CD4-positive, alpha-beta T cell treated with Interleukin-1 beta for 1 hour (primary cell): Measurements from ENCODE around the gene PSTPIP1.

ENCODE experiments used
- DNase-seq, 2 donors: peaks; one replicate each; pipeline ENCODE4 v3.0.0-alpha.2; 2020 to 2022

The PSTPIP1 gene

DNA sequence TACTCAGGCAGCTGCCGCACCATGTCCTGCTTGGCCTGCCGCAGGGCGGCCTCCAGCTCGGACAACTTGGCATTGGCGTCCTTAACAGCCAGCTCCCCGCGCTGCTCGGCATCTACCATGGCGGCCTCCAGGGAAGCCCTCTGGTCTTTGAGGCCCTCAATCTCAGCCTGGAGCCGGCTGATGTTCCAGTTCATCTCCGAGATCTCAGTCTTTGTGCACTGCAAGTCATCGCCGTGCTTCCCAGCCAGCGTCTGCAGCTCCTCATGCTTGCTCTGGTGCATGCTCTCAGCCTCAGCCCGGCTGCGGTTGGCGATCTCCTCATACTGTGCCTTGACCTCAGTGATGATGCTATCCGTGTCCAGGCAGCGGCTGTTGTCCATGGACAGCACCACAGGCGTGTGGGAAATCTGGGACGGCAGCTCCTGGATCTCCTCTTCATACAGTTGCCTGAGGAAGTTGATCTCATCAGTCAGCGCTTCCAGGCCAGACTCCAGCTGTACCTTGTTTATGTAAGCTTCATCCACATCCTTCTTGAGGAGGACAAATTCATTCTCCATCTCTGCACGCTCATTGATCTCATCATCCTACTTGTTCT is 15.5 kb upstream of the PSTPIP1 start:
- no peak for DNase-seq

DNA sequence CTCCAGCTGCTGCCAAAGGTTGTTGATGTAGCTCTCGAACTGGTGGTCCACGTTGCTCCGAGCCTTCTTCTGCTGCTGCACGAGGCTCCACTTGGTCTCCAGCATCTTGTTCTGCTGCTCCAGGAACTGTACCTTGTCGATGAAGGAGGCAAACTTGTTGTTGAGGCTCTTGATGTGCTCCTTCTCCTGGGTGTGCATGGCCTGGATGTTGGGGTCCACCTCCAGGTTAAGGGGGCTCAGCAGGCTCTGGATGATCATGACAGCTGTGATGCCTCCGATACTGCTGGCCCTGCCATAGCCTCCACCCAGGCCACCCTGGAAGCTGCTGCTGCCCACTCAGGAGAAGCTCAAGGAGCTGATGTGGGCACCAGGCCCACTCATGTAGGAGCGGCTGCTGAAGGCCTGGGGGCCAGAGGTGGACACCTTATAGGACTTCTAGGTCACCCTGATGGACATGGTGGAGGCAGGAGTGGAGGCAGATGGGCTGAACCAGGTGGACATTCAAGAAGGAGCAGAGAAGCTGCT is 14.9 kb upstream of the PSTPIP1 start:
- no peak for DNase-seq

DNA sequence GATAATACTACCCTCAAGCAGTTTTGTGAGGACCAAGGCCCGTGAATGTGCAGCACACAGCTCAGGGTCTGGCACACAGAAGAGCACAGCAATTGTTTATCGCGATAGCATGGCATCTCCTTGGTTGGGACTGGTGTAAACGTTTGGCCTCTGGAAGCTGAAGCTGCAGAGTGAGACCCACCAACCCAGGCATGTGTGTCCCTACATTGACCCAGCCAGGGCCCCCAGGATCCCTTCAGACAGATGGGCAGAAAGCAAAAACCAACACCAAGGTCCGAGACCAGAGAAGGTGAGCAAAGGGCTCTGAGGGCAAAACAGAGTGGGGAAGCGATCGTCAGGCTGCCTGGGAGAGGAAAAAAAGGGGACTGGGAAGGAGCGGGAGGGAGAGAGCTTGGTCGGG is 12.6 kb upstream of the PSTPIP1 start:
- DNase-seq, result no peak

DNA sequence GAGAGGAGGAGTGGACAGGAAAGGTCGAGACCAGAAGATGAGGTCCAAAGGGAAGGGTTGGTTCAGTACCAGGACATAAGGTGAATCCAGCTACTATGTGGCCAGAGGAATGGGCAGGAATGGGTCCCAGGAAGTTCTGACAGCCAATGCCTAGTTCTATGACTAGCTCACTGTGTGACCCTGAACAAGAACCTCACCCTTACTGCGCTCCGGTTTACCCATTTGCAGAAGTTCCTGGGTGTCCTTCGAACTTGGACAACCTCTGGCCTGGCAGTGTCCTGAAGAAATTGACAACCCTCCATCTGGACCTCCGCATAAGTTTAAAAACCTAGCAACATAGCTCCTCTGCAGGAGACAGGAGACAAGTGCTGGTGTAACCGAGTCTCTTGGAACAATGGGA is 12.2 kb upstream of the PSTPIP1 start:
- no peak for DNase-seq

DNA sequence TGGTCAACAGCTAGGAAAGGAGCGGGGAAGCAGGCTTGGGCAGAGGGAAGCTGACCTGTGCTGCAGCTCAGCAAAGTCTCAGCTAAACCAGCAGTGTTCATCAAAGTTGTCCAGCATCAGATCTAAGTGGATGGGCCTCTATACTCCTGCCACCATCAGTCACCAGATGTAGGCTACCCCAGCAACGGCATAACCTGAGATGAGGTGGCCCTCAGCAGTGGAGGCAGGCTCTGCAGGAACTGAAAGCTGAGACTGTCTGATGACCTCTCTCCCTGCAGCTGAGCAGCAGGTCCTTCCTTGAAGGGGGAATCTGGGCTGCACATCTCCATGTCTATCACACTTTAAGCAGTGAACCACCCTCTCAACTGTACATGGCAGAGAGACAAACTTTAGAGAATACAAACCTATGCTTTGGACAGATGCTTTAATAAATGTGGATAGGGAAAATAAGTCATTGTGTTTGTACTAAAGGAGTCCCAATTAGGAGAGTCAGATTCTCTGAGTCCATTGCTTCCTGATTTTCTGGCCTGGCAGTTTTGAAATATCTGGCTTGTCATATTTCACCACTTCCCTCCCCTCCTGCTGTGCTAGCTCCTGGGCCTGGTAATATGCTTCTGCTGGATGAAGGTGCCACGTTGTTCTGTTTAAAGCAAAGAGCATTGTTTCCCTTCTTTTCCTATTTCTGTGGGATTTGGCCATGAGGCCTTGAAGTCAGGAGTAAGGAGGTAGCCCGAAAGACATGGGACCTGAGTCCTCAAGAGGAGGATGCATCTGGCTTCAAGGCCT is 11.1 kb upstream of the PSTPIP1 start:
- DNase-seq, result no peak

DNA sequence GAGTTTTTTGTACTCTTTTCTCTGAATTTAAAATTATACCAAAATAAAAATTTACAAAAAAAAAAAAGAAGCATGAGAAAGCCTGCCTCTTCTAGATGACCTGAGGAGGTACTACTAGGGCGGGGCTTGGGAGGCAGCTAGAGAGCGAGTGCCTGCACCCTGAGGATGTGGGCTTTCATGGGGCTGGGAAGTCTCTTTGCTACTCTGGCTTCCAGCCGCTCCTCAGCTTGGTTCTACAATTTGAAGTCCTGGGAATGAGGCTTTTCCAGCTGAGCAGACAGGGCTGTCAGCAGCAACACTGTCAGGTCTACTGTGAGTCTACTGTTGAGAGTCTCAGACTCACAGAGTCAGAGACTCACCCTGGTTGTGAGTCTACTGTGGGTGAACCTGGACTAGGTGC is 8.2 kb upstream of the PSTPIP1 start:
- DNase-seq, result no peak

DNA sequence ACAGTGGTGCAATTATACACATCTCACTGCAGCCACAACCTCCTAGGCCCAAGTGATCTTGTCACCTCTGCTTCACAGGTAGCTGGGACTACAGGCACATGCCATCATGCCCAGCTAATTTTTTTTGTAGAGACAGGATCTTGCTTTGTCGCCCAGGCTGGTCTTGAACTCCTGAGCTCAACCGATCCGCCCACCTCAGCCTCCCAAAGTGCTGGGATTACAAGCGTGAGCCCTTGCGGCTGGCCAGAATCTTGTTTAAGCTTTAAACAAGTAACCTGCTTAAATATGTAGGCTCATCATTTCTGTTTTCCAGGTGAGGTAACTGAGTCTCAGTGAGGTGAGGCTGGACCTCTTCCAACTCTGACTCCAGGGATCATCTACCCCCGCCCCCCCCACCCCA is 7.7 kb upstream of the PSTPIP1 start:
- no peak for DNase-seq

DNA sequence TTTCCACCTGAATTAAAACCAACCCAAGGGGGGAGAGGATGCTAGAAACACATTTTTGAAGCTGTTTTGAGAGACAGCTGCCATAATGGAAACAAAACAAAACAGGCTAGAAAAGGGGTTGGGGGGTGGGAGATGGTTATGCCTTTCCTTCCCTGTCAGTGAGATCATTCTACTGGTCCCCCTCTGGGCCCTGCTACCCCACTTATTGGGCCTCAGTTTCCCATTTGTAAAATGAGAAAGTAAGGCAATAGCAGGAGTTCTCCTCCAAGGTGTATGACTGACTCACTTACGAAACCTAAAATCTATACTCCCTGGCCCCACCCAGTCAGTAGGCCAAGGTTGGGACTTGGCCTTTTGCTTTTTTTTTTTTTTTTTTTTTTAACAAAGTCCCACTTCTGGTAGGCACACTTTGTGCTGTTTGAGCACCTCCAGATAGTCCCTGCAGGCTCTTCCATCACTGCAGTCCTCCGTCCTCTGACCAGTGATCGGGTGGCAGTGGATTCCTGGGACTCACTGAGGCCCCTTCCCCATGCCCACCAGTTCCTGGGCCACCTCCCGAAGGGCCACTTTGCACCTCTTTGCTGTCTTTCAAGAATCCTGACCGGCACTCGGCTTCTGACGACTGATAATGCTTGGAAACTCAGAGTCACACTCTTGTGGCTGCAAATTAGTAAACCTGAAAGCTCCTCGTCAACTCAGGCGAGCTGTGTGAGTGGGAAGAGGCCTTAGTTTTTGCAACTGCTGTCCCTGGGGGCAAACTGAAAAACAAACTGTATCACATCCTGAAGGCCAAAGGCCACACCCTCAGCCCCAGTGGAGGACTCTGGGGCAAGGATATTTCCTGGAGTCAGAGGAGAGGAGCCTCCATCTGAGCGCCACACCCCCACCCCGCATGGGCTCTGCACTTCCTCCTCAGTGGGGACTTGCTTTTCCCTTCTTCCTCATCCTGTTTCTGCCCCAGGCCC is 6.7 kb upstream of the PSTPIP1 start:
- DNase-seq, result no peak

DNA sequence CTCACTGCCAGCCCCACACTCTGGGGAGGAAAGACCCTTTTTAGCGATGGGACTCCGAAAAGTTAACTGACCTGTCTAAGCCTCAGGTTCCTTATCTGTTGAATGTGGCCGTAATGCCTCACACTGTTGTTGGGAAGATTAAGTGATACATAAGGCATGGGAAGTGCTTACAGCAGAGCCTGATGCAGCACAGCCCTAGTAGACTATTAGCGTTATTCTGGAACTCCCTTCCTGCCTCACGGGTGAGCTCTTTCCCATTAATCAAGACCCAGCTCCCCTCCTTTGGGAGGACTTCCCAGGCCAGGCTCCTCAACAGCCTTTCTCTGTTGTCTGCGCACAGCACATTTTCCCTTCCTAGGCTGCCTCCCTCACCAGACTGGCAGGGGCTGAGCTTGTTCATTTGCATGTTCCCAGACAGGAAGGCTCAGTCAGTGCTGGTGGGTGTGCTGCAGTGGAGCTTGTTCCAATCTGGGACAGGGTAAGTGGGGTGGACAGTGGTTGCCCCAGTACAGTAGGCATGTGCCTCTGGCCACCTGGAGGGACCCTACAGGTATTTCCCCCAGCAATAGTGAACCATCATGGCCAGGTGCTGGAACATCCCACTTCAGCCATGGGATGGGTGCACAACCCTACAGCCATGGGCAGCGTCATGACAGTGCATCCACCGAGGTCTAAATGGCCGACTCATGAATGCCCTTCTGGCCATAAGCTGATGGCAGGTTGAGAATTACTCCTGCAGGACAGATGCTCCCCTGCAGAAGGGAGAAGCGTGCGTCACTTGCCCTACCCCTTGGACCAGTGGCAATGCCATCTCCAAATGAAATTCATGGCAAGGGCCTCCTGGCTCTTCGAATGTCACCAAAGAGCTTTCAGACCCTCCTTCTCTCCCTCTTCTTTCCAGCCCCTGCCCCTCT is 5.8 kb upstream of the PSTPIP1 start:
- DNase-seq, result no peak

DNA sequence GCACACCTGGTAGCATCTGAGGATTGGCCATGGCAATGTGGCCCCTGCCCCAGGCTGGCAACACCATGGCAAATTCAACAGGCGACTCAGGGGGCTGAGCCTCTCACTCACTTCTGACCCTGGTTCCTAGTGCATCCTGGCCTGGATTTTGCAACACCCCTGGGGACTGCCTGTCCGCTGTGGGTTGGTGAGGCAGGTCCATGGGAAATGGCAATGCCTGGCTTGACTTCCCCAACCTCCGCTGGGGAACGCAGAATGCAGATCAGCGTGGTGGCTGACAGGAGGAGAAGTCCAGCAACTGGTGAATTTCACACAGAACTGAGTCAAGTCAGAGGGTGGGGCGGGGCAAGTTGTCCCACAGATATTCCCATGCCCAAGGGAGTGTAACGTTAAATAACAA is 3.9 kb upstream of the PSTPIP1 start:
- no peak for DNase-seq

DNA sequence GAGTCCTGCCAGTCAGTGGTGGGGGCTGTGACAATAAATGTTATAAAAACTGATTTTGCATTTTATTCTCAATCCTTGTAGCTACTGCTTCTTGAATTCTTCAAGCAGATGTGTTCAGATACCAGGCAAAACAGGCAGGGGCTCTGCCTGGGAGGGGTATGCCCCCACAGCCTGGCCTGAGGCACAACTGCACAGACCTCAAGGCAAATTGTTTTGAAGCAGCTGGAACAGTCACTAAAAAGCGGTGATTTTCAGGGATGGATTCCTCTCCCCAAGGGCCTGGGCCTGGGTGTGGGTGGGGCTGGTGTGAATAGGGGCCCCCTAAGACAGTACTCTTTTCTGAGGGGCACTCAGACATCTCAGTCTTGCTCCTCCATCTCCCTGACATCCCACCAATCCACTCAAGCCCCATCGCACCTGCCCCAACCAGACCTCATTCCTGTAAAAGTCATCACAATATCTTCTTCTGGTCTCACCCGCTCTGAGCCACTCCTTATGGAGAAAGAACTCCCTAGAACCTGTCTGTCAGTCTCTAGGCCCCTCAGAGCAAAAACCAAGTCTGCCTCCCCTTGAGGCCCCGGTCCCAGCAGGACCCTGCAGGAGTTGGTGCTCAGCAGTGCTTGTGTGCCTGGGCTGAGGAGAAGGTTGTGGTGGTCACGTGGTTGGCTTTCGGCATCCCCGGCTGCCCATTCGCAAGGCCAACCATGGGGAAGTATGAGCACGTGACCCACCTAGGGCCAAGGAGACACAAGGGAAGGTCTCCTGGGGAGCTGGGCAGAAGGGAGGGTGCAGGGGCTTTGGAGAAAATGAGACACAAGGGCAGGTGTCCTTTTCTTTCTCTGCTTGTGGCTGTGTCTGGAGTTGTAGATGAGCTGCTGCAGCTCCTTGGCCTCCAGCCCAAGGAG is 2.9 kb upstream of the PSTPIP1 start:
- DNase-seq, result peak in 1 of 2 donors; percentile 41

DNA sequence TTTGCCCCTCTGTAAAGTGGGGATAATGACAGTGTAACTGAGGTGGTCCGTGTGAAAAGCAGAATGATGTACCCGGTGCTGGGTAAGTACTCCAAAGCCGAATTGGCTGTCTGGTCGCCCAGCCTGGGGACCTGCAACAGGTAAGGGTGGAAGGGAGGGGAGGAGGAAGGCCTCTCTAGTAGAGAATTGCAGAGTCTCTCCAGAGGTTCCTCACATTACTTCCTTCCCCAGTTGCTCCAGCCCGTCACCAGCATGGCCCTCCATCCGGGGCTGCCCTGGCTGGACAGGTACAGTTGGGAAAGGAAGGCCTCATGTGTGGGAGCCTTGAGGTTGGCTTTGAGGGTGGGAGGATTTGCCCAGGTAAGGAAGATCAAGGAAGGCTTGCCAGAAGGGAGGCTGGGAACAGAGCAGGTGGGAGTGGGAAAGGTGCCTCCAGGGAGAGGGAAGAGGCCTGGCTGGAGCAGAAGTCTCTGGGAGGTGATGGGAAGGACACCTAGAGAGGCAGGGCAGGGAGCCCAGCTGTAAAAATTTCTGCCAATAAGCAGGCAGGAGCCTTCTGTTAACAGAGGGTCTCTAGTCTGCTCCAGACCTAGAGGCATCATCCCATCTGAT is 1.7 kb upstream of the PSTPIP1 start:
- no peak for DNase-seq

DNA sequence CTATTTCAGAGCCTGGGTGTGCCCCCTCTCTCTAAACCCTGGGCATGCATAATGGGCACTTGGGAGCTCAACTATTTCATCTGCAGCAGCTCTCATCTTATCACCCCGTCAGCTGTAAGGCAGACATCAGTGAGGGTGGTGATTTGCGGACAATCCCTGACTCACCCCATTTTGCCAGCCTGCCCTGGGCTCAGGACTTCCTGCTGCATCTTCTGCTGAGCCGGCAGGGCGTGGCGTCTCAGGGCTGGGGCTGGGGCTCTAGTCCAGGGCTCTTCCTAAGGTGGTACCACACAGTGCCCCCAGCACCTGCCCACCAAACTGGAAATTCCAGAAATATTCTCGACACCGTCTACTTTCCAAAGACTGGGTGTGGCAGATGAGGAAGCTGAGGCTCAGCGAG is 925 bp upstream of the PSTPIP1 start:
- peak; percentile 58 to 61 for DNase-seq

DNA sequence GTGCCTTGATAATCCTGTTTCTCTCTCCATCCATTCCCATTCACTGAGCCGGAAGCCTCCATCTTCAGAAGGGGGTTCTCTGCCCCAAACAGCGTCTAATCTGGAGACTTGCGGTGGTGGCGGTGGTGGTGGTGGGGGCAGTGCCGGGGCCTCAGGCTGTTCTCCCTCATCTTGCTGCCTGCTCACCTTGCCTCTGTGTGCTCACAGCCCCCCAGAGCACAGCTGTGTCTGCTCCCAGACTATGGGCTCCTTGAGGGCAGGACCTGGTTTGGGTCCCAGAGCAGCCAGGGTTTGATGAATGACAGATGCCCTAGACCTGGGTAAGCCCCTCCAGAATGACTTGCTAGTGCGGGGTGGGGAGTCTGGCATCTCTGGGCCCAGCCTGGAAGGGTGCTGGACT is 430 bp upstream of the PSTPIP1 start:
- DNase-seq, result no peak

DNA sequence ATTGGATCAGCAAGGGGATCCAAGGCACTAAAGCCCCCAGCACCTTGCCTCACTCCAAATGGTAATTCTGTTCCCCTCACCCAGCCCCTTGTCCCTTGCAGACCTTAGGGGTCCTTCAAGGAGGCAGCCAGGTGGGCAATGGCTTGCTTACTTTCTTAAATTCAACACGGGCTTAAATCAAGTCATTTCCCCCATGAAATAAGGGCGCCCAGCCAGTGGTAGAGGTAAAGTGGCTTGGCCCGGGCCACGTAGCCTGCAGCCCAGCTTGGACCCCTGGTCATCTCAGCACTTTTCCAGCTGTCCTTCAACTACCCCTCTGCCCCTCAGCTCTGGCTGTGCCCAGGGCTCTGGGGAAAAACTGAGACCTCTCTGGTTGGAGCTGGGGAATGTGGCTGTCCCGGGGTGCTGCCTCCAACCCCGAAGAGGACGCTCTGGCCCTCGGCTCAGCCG is 1.2 kb downstream of the PSTPIP1 start:
- DNase-seq, result no peak

DNA sequence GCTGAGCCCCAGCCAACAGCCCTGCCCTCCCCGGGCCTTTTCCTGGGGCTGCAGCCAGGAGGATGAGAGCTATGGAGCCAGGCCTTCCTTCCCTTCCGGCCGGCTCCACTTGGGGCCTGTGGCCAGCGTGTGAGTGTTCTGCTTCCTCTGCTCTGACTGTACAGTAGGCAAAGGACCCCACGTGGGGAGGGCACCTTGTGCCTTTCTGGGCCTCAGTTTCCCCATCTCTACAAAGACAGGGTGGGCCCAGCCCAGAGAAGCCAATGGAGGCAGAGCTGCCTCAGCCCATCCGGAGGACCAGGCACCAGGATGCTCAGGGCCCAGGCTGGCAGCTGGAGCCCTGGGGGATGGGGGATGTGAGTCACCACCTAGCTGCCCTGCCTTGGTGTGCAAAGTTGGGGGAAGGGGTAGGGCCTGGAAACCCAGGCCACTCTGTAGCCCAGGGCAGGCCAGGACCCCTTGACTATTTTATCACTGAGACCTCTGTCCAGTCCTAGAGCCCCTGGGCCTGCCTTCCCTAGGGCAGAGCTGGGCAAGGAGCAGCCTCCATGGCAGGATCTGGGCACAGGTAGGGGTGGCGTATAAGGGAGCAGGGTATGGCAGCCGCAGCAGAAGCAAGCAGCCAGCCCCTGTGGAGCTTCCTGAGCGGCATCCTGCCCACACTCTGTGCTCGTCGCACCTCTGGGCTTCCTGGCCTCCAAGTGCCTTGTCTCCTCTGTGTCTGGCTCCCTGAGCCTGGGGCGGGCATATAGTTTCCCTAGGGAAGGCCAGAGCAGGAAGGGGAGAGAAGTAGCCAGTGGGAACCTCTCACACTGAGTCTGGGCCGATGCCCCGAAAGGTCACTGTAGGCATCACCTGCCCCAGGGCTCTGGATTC is 1.8 kb downstream of the PSTPIP1 start:
- no peak for DNase-seq

DNA sequence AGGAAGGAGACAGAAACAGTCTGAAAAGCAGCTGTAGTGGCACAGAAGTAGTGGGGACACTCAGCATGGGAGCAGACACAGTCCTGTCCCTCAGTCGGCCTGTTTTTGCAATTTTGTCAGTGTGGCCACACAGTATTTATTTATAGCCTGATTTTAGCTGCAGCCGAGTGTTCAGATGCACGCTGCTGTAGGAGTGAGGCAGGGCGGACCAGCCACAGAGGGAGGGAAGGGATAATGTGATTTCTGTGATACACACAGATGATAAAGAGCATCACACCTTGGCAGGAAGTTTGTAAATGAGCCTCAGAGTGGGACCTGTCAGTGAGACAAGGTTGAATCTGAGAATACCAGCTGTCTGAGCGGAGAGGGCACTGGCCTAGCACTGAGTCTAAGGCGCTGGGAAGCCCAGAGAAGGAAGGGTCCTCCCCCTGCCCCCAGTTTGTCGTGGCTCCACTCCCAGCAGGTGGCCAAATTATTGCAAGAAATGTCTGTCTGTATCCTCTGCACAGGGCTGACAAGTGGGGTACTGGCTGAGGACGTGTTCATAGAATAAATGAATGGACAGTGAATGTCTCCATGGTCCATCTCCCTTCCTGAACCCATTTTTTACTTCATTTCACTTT is 3.8 kb downstream of the PSTPIP1 start:
- DNase-seq, result no peak

DNA sequence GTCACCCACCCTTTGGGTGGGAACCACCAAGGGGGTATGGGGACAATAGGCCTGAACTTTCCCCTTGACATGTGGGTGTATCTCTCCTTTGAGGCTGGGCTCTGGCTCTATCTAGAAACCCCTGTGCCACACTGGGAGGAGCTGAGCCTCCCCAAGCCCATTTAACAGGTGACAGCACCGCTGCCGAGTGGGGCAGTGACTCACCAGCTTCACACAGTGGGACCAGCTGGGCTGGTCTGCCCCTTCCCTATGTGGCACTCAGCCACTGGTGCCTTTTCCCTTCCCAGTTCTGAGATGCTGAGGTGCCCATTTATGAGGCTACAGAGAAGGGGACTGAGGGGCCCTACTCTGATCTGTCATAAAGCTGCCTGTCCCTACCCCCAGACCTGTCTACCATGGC is 5.1 kb downstream of the PSTPIP1 start:
- no peak for DNase-seq

DNA sequence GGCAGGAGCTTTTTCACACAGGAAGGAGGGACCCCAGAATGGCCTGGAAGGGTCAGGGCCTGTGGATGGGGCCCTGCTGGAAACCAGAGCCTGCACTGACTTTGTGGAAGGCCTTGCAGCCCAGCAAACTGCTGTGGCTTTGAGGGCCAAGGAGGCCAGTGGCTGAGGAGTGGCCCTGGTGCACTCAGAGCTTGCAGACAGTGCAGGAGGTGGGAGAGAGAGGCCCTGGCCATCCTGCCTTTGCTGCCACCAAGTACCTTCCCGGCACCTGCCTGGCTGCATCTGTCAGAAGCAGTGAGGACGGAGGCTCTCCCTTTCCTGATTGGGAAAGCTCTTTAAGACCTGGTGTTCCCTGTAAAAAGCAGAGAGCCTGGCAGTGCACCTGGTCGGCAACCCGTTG is 6.4 kb downstream of the PSTPIP1 start:
- DNase-seq, result no peak
